ENCODE measurements around the gene SMIM8.

Gene SMIM8

GRCh38 chr6:87351583-87351982, 29.2 kb downstream of the SMIM8 start:
- Histone ChIP-seq H3K4ac (ENCODE audit: low read length) (no peak overlapping the region), H3K27ac (replicated peaks; ENCODE audit: low read length) (no peak overlapping the region), H2AK5ac (ENCODE audit: low read depth, low read length) (no peak overlapping the region), H2BK120ac (ENCODE audit: low read depth, low read length) (no peak overlapping the region), H3K4me1 (ENCODE audit: control insufficient read depth in 2 of 2, insufficient read depth in 1 of 2, low read depth in 1 of 2, low read length in 2 of 2) (no peaks in the 10 kb centered on the region), H3K9me3 (replicated peaks in 1 of 2; ENCODE audit: control insufficient read depth in 2 of 2, insufficient read depth in 1 of 2, low read depth in 1 of 2, low read length in 2 of 2) (no peaks in the 10 kb centered on the region), H4K91ac (ENCODE audit: low read depth, low read length, poor library complexity) (no peak overlapping the region), H3K23ac (ENCODE audit: low read depth, low read length, poor library complexity) (no peak overlapping the region), H3K79me1 (ENCODE audit: low read depth, low read length) (no peaks in the 10 kb centered on the region), H2BK15ac (ENCODE audit: low read length) (no peak overlapping the region), H3K36me3 (replicated peaks in 1 of 2; ENCODE audit: control insufficient read depth in 2 of 2, insufficient read depth in 2 of 2, low read length in 2 of 2) (no peaks in the 10 kb centered on the region), H3K18ac (ENCODE audit: low read length) (no peak overlapping the region), H3K4me2 (ENCODE audit: insufficient read depth, low read length, poor library complexity, severe bottlenecking) (no peak overlapping the region), H2BK5ac (ENCODE audit: low read length) (no peak overlapping the region), H3K9ac (ENCODE audit: low read depth, low read length, poor library complexity) (no peak overlapping the region), H3K14ac (ENCODE audit: low read length) (no peak overlapping the region), H4K8ac (ENCODE audit: low read depth, low read length) (no peak overlapping the region), H2BK12ac (ENCODE audit: low read length) (no peak overlapping the region), H2AFZ (ENCODE audit: low read length) (no peak overlapping the region), H3K4me3 (ENCODE audit: low read length in 2 of 2) (no peak overlapping the region), H3K27me3 (ENCODE audit: control insufficient read depth in 3 of 3, insufficient read depth in 3 of 3, low read depth in 1 of 3, low read length in 3 of 3) (no peaks in the 10 kb centered on the region)
- no peak for DNase-seq (ENCODE audit: low spot score)
- WGBS, 2 donors (ENCODE audit: extremely low coverage in 2 of 2, insufficient read length in 2 of 2, insufficient replicate concordance in 1 of 2): no CpG with 5 or more reads among the region's 1 CpG

GRCh38 chr6:87356181-87356580, 33.8 kb downstream of the SMIM8 start:
- H3K36me3 ChIP-seq (replicated peaks in 1 of 2; ENCODE audit: control insufficient read depth in 2 of 2, insufficient read depth in 2 of 2, low read length in 2 of 2): peaks cover 0 to 3% of the 10 kb centered on the region in 2 donors
- H2BK12ac ChIP-seq (ENCODE audit: low read length): no peak overlapping the region
- no peaks in the 10 kb centered on the region for H3K79me1 ChIP-seq (ENCODE audit: low read depth, low read length)
- H3K4me2 ChIP-seq (ENCODE audit: insufficient read depth, low read length, poor library complexity, severe bottlenecking): no peak overlapping the region
- H3K14ac ChIP-seq (ENCODE audit: low read length): no peak overlapping the region
- no peak overlapping the region for H3K4me3 ChIP-seq (ENCODE audit: low read length in 2 of 2)
- H3K27ac ChIP-seq (replicated peaks; ENCODE audit: low read length): no peak overlapping the region
- WGBS, 2 donors (ENCODE audit: extremely low coverage in 2 of 2, insufficient read length in 2 of 2, insufficient replicate concordance in 1 of 2): no CpG with 5 or more reads among the region's 4 CpGs
- H3K4ac ChIP-seq (ENCODE audit: low read length): no peak overlapping the region
- H3K9ac ChIP-seq (ENCODE audit: low read depth, low read length, poor library complexity): no peak overlapping the region
- H2BK15ac ChIP-seq (ENCODE audit: low read length): no peak overlapping the region
- no peak overlapping the region for H4K91ac ChIP-seq (ENCODE audit: low read depth, low read length, poor library complexity)
- no peaks in the 10 kb centered on the region for H3K4me1 ChIP-seq (ENCODE audit: control insufficient read depth in 2 of 2, insufficient read depth in 1 of 2, low read depth in 1 of 2, low read length in 2 of 2)
- peaks cover 0 to 2% of the 10 kb centered on the region in 2 donors for H3K9me3 ChIP-seq (replicated peaks in 1 of 2; ENCODE audit: control insufficient read depth in 2 of 2, insufficient read depth in 1 of 2, low read depth in 1 of 2, low read length in 2 of 2)
- H2BK120ac ChIP-seq (ENCODE audit: low read depth, low read length): no peak overlapping the region
- no peak overlapping the region for H2AK5ac ChIP-seq (ENCODE audit: low read depth, low read length)
- no peak for DNase-seq (ENCODE audit: low spot score)
- no peak overlapping the region for H2AFZ ChIP-seq (ENCODE audit: low read length)
- no peak overlapping the region for H4K8ac ChIP-seq (ENCODE audit: low read depth, low read length)
- H2BK5ac ChIP-seq (ENCODE audit: low read length): no peak overlapping the region
- H3K18ac ChIP-seq (ENCODE audit: low read length): no peak overlapping the region
- H3K27me3 ChIP-seq (ENCODE audit: control insufficient read depth in 3 of 3, insufficient read depth in 3 of 3, low read depth in 1 of 3, low read length in 3 of 3): no peaks in the 10 kb centered on the region
- no peak overlapping the region for H3K23ac ChIP-seq (ENCODE audit: low read depth, low read length, poor library complexity)

- H3K36me3 ChIP-seq (replicated peaks in 1 of 2; ENCODE audit: control insufficient read depth in 2 of 2, insufficient read depth in 2 of 2, low read length in 2 of 2): peaks cover 0 to 3% of the 10 kb centered on the region in 2 donors
- no peak overlapping the region for H3K27ac ChIP-seq (replicated peaks; ENCODE audit: low read length)
- no peak overlapping the region for H2BK5ac ChIP-seq (ENCODE audit: low read length)
- no peak for DNase-seq (ENCODE audit: low spot score)
- peaks cover 0 to 2% of the 10 kb centered on the region in 2 donors for H3K9me3 ChIP-seq (replicated peaks in 1 of 2; ENCODE audit: control insufficient read depth in 2 of 2, insufficient read depth in 1 of 2, low read depth in 1 of 2, low read length in 2 of 2)
- no peaks in the 10 kb centered on the region for H3K79me1 ChIP-seq (ENCODE audit: low read depth, low read length)
- H3K27me3 ChIP-seq (ENCODE audit: control insufficient read depth in 3 of 3, insufficient read depth in 3 of 3, low read depth in 1 of 3, low read length in 3 of 3): no peaks in the 10 kb centered on the region
- H3K18ac ChIP-seq (ENCODE audit: low read length): no peak overlapping the region
- H2BK15ac ChIP-seq (ENCODE audit: low read length): no peak overlapping the region
- H3K4me1 ChIP-seq (ENCODE audit: control insufficient read depth in 2 of 2, insufficient read depth in 1 of 2, low read depth in 1 of 2, low read length in 2 of 2): no peaks in the 10 kb centered on the region
- H2BK120ac ChIP-seq (ENCODE audit: low read depth, low read length): no peak overlapping the region
- no peak overlapping the region for H3K9ac ChIP-seq (ENCODE audit: low read depth, low read length, poor library complexity)
- no peak overlapping the region for H4K8ac ChIP-seq (ENCODE audit: low read depth, low read length)
- H3K14ac ChIP-seq (ENCODE audit: low read length): no peak overlapping the region
- no peak overlapping the region for H2BK12ac ChIP-seq (ENCODE audit: low read length)
- no peak overlapping the region for H2AK5ac ChIP-seq (ENCODE audit: low read depth, low read length)
- H3K23ac ChIP-seq (ENCODE audit: low read depth, low read length, poor library complexity): no peak overlapping the region
- no peak overlapping the region for H4K91ac ChIP-seq (ENCODE audit: low read depth, low read length, poor library complexity)
- H3K4ac ChIP-seq (ENCODE audit: low read length): no peak overlapping the region
- no peak overlapping the region for H3K4me3 ChIP-seq (ENCODE audit: low read length in 2 of 2)
- no CpG with 5 or more reads among the region's 3 CpGs for WGBS, 2 donors (ENCODE audit: extremely low coverage in 2 of 2, insufficient read length in 2 of 2, insufficient replicate concordance in 1 of 2)
- no peak overlapping the region for H3K4me2 ChIP-seq (ENCODE audit: insufficient read depth, low read length, poor library complexity, severe bottlenecking)
- no peak overlapping the region for H2AFZ ChIP-seq (ENCODE audit: low read length)
Observed at GRCh38 chr6:87357479-87358196, 35.2 kb downstream of the SMIM8 start.

DNA sequence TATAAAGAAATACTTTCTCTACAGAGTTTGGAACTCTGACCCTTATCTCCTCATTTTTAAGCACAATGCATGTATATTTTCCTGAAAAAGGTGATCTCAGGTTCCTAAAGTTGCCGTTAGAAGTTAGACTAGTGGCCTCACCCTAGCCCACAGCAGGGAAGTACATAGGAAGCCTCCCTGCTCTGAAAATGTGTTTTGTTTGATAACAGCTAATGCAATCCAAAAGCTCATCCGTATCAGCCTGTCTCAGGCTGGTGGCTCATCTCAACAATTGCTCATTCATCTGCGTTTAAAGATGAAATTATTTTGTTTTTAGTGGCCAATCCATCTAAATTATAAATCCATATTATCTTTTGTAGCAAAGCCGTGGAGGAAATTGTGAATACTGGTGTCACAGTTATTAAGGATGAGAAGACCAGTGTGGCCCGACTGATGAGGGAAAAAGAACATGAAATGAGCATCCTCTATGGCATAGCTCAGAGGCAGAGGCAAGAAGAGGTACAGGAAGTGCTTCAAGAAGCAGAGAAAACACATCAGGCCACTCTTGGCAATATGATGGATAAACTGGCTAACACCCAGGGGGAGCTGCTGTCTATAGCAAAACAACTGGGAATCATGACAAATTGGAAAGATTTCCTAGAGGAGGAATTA, 42.3 kb downstream of the SMIM8 start:
- no CpG with 5 or more reads among the region's 5 CpGs for WGBS, 2 donors (ENCODE audit: extremely low coverage in 2 of 2, insufficient read length in 2 of 2, insufficient replicate concordance in 1 of 2)

More for the DNA sequence above, 42.3 kb downstream of the SMIM8 start:
- DNase-seq (ENCODE audit: low spot score): no peak
- Histone ChIP-seq H4K8ac (ENCODE audit: low read depth, low read length) (no peak overlapping the region), H3K27ac (replicated peaks; ENCODE audit: low read length) (no peak overlapping the region), H3K4me1 (ENCODE audit: control insufficient read depth in 2 of 2, insufficient read depth in 1 of 2, low read depth in 1 of 2, low read length in 2 of 2) (no peaks in the 10 kb centered on the region), H2BK12ac (ENCODE audit: low read length) (no peak overlapping the region), H3K9me3 (replicated peaks in 1 of 2; ENCODE audit: control insufficient read depth in 2 of 2, insufficient read depth in 1 of 2, low read depth in 1 of 2, low read length in 2 of 2) (peaks cover 6 to 13% of the 10 kb centered on the region in 2 donors), H3K23ac (ENCODE audit: low read depth, low read length, poor library complexity) (no peak overlapping the region), H3K4ac (ENCODE audit: low read length) (no peak overlapping the region), H3K36me3 (replicated peaks in 1 of 2; ENCODE audit: control insufficient read depth in 2 of 2, insufficient read depth in 2 of 2, low read length in 2 of 2) (peaks cover 0 to 4% of the 10 kb centered on the region in 2 donors), H2AK5ac (ENCODE audit: low read depth, low read length) (no peak overlapping the region), H2BK120ac (ENCODE audit: low read depth, low read length) (no peak overlapping the region), H3K18ac (ENCODE audit: low read length) (no peak overlapping the region), H3K4me3 (ENCODE audit: low read length in 2 of 2) (no peak overlapping the region), H2AFZ (ENCODE audit: low read length) (no peak overlapping the region), H2BK5ac (ENCODE audit: low read length) (no peak overlapping the region), H3K4me2 (ENCODE audit: insufficient read depth, low read length, poor library complexity, severe bottlenecking) (no peak overlapping the region), H3K14ac (ENCODE audit: low read length) (no peak overlapping the region), H3K9ac (ENCODE audit: low read depth, low read length, poor library complexity) (no peak overlapping the region), H3K79me1 (ENCODE audit: low read depth, low read length) (no peaks in the 10 kb centered on the region), H4K91ac (ENCODE audit: low read depth, low read length, poor library complexity) (no peak overlapping the region), H2BK15ac (ENCODE audit: low read length) (no peak overlapping the region), H3K27me3 (ENCODE audit: control insufficient read depth in 3 of 3, insufficient read depth in 3 of 3, low read depth in 1 of 3, low read length in 3 of 3) (no peaks in the 10 kb centered on the region)

Data from neuronal stem cell (in vitro differentiated cells).